Liver (tissue), 9 donors: ENCODE data around the gene LRRC37A. TPM values are rescaled to one million over a fixed set of nuclear protein-coding genes. Genes with fewer than 3 reads are reported as not detected.
"Not testable (repeated sequence)": the region's sequence is repeated elsewhere in the genome, so short reads cannot be mapped to it uniquely, and the experiment has no call there.

ENCODE experiments used
- DNase-seq: peaks from one replicate; pipeline ENCODE4 v3.0.0-alpha.2; 2017; ENCODE audit warnings: low spot score
- H3K27ac ChIP-seq, 2 donors: one replicate each; pipeline ENCODE4 v1.7.0; 2013; ENCODE audit warnings: inconsistent platforms in 2 of 2, low read length in 2 of 2, control low read depth in 1 of 2, low read depth in 1 of 2, mild to moderate bottlenecking in 1 of 2
- H3K27me3 ChIP-seq, 4 donors: one replicate each; pipeline versions ENCODE4 v1.6.1 to v1.7.0; 2013; ENCODE audit warnings: low read length in 3 of 4, inconsistent platforms in 1 of 4, mild to moderate bottlenecking in 1 of 4, moderate library complexity in 1 of 4; ENCODE audit not compliant: control insufficient read depth in 4 of 4, insufficient read depth in 4 of 4
- H3K36me3 ChIP-seq, 4 donors: one replicate each; pipeline versions ENCODE4 v1.6.1 to v1.7.0; 2013; ENCODE audit warnings: low read length in 3 of 4, mild to moderate bottlenecking in 3 of 4, low read depth in 1 of 4, moderate library complexity in 1 of 4; ENCODE audit not compliant: control insufficient read depth in 4 of 4, insufficient read depth in 3 of 4
- H3K4me1 ChIP-seq, 4 donors: one replicate each; pipeline versions ENCODE4 v1.6.1 to v1.7.0; 2013; ENCODE audit warnings: low read length in 3 of 4, mild to moderate bottlenecking in 3 of 4, moderate library complexity in 1 of 4; ENCODE audit not compliant: control insufficient read depth in 4 of 4, insufficient read depth in 4 of 4
- H3K4me3 ChIP-seq, 3 donors: one replicate each; pipeline versions ENCODE4 v1.6.1 to v1.7.0; 2013; ENCODE audit warnings: low read length in 3 of 3, control low read depth in 1 of 3, low read depth in 1 of 3, mild to moderate bottlenecking in 1 of 3
- H3K9ac ChIP-seq, 2 donors: one replicate each; pipeline ENCODE4 v1.7.0; 2013; ENCODE audit warnings: low read length in 2 of 2, mild to moderate bottlenecking in 2 of 2, moderate library complexity in 2 of 2, control low read depth in 1 of 2, low read depth in 1 of 2
- H3K9me3 ChIP-seq, 4 donors: one replicate each; pipeline versions ENCODE4 v1.6.1 to v1.7.0; 2013; ENCODE audit warnings: low read length in 3 of 4; ENCODE audit not compliant: control insufficient read depth in 4 of 4
- EGR1 ChIP-seq, 2 donors: IDR thresholded peaks; 2 replicates each; pipeline ENCODE4 v1.6.1; 2016 to 2018; ENCODE audit warnings: antibody characterized with exemption in 2 of 2, low read depth in 2 of 2
- FOXA1 ChIP-seq: IDR thresholded peaks from 2 replicates; pipeline ENCODE4 v1.6.1; 2016; ENCODE audit warnings: antibody characterized with exemption
- FOXA2 ChIP-seq: IDR thresholded peaks from 2 replicates; pipeline ENCODE4 v1.6.1; 2016; ENCODE audit warnings: antibody characterized with exemption
- HNF4A ChIP-seq, 2 donors: conservative IDR thresholded peaks; 2 replicates each; pipeline ENCODE4 v1.6.1; 2016; ENCODE audit warnings: antibody characterized with exemption in 2 of 2, mild to moderate bottlenecking in 2 of 2
- NR2F2 ChIP-seq: IDR thresholded peaks from 2 replicates; pipeline ENCODE4 v1.6.1; 2016; ENCODE audit warnings: antibody characterized with exemption
- RAD21 ChIP-seq, 2 donors: IDR thresholded peaks; 2 replicates each; pipeline ENCODE4 v1.6.1; 2016; ENCODE audit warnings: antibody characterized with exemption in 2 of 2, mild to moderate bottlenecking in 2 of 2
- TAF1 ChIP-seq: conservative IDR thresholded peaks from 2 replicates; pipeline ENCODE4 v1.6.1; 2016; ENCODE audit warnings: antibody characterized with exemption, mild to moderate bottlenecking
- YY1 ChIP-seq: IDR thresholded peaks from 2 replicates; pipeline ENCODE4 v1.6.1; 2016; ENCODE audit warnings: antibody characterized with exemption, mild to moderate bottlenecking
- WGBS: extraction: QIAGEN DNeasy Blood & Tissue Kit; methylation state at CpG from one replicate; pipeline ENCODE4 v1.1.7; 2013; 5-methylcytosine and 5-hydroxymethylcytosine counted together
- polyA plus RNA-seq, 2 donors: library from polyadenylated mRNA; stranded (reverse) in 1 of 2; unstranded in 1 of 2; fragments of 200-250 nt in 1 of 2; fragments of >200 nt in 1 of 2; fragmentation: Nextera tagmentation in 1 of 2; extraction: Ambion mirVana in 1 of 2; gene quantifications; one replicate each; pipeline versions ENCODE4 v1.2.1 to v1.2.3, GENCODE V29; 2013 to 2015
- total RNA-seq, 2 donors: library from RNA; depleted of rRNA; stranded (reverse); fragments of >200 nt; gene quantifications; one replicate each; pipeline ENCODE4 v1.2.3, GENCODE V29; 2014
- TF ChIP-seq, protein P1 (sequence below): IDR thresholded peaks from 2 replicates; pipeline ENCODE4 v1.6.1; 2016; ENCODE audit warnings: antibody characterized with exemption
- TF ChIP-seq, protein P2 (sequence below): fragments of 150-350 bp; IDR thresholded peaks from 2 replicates; pipeline ENCODE4 v1.5.1; 2017; ENCODE audit warnings: improper control_type of control experiment, low read depth, low read length; ENCODE audit not compliant: missing input control
- donor health status: healthy.
- donor health status: healthy.
- donor health status: healthy.
- donor health status: healthy.
- donor health status: healthy.

LRRC37A gene
- total and polyA plus RNA-seq, 4 donors, result 0.17 to 2.6 (median 0.94) TPM

DNA sequence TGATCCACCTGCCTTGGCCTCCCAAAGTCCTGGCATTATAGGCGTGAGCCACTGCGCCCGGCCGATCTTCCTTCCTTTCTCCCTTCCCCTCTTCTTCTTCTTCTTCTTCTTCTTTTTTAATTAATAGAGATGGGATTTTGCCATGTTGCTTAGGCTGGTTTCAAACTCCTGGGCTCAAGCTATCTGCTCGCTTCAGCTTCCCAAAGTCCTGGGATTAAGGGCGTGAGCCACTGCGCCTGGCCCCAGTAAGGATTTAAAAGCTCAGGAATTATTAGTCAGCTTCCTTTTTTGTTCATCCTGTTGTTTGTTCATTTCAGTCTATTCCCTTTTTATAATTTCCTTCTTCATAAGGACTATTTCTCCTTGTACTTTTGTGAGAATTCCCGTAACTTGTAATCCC is 32.7 kb upstream of the LRRC37A start:
- WGBS, result 92% methylated on average over 8 of the region's 8 CpGs
- no peaks in the 10 kb centered on the region for H3K36me3 ChIP-seq
- no peak for TF ChIP-seq FOXA1
- TF ChIP-seq HNF4A (conservative IDR thresholded peaks at IDR 0.05), result no peak
- no peak for TF ChIP-seq TAF1

DNA sequence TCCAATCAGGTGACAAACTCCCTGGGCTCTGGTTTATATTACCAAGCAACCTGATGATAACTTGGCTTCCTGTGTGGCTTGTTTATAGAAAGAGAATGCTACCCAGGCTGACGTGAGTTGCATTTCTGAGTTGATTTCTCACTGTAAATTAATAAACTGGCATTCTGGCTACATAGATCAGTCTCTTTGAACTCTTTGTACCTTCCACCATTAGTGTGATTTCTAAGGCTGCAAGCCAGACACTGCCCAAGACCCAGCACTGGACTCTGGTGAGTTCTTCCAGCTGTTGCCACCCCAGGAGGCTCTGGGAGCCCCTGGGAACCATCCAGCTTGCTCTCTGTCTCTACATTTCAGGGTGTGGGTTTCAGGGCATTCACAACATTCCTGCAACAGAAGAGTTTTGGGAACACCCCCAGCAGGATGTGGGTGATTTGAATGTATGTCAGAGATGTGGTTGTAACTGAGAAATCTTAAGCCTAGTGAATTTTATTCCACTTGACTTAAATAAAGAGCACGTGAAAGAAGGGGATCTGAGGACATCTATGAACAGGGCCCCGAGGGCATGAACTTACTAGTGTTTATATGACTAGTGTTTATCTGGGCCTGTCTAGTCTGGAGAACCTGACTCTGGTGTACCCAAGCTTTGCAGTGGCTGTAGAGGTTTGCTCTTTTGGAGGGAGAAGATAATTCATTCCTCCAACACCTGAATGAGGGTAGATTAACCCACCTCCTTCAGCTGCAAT is 30.3 kb upstream of the LRRC37A start:
- WGBS, result 53% methylated on average over 3 of the region's 3 CpGs
- Histone ChIP-seq H3K9me3 (no peaks in the 10 kb centered on the region), H3K4me1 (peaks cover 0 to 13% (median 5%) of the 10 kb centered on the region in 4 donors), H3K9ac (no peak overlapping the region), H3K36me3 (no peaks in the 10 kb centered on the region), H3K27ac (no peak overlapping the region), H3K27me3 (no peaks in the 10 kb centered on the region), H3K4me3 (no peak overlapping the region)
- TF ChIP-seq TAF1, result no peak
- TF ChIP-seq FOXA2, result no peak
- no peak for TF ChIP-seq RAD21 (IDR thresholded peaks at IDR 0.05)
- TF ChIP-seq, protein P1, sequence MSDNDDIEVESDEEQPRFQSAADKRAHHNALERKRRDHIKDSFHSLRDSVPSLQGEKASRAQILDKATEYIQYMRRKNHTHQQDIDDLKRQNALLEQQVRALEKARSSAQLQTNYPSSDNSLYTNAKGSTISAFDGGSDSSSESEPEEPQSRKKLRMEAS, result no peak
- TF ChIP-seq YY1, result no peak
- TF ChIP-seq NR2F2, result no peak
- no peak for DNase-seq

More for the DNA sequence above, 32.7 kb upstream of the LRRC37A start:
- Histone ChIP-seq H3K4me1 (peaks cover 0 to 9% (median 3%) of the 10 kb centered on the region in 4 donors), H3K27me3 (no peaks in the 10 kb centered on the region), H3K9ac (no peak overlapping the region), H3K4me3 (no peak overlapping the region), H3K9me3 (no peaks in the 10 kb centered on the region), H3K27ac (no peak overlapping the region)
- DNase-seq, result no peak

DNA sequence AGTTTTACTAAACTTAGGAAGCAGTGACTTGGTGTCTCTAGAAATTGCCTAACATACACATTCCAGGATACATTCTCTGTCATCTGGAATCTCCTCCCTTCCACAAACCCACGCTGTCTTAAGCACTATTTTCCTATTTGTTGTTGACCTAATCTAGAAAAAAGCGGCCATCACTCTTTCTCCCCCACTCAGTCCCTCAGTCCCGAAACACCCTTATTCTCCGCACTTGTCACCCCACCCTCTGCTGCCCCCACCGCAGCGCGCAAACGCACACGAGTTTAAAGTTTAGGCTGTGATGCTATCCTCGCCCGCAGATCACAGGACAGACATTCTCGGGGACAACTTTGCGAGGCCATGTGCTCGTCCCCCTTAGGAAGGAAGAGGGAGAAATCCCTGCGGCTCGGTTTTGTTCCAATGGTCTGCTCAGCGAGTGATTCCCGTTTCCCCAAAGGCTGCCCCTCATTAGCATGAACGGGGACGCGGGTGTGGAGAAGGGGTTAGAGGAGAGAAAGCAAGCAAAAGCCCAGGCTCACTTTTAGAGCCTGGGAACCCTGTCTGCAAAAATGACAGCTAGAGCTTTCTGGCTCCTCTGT is 28.8 kb upstream of the LRRC37A start:
- Histone ChIP-seq H3K27ac (peak overlapping the region; percentile 36 to 80), H3K9ac (peak overlapping the region; percentile 50 to 80), H3K4me1 (peaks cover 0 to 13% (median 6%) of the 10 kb centered on the region in 4 donors), H3K4me3 (peak overlapping the region in 2 of 3 donors; percentile 46 to 87)
- WGBS, result 19% methylated on average over 21 of the region's 21 CpGs
- not testable (repeated sequence) for H3K9me3 ChIP-seq, H3K27me3 ChIP-seq, H3K36me3 ChIP-seq
- peak; percentile 57 for DNase-seq

DNA sequence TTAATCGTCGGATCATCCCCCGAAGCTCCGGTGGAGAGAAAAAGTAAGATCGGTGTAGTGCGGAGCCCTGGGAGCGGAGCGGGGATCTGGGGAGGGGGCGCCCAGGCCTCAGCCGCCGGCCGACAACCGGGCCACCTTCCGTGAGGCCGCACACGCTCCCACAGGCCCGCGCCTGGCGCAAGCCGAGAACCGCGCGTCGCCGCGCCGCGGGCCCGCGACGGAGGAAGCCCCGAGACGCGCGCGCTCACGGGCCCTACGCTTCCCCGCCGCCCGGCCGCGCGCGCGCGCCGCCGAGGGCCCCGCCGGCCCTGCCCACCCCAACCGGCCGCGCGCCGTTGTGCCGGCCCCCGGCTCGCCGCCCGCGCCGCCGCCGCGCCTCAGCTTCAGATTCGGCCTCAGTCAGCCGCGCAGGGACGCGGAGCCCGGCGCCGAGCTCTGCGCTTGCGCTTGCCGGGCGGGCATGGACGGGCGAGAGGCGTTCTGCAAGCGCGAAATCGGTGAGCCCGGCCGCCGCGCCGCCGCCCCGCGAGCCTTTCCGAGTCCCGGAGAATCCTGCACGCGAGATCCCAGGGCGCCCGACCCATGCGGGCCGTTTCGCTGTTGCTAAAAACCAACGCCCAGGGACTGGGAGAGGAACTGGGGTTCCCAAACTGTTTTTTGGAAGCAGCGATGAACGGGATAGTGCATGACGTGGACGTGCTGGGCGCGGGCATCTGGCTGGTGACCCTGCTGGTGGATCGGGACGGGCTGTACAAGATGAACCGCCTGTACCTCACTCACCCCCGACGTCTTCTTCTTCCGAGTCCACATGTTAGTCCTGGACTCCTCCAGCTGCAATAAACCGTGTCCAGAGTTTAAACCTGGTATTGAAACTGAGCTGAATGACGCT is 28.0 kb upstream of the LRRC37A start:
- no peaks in the 10 kb centered on the region for H3K27me3 ChIP-seq
- no peaks in the 10 kb centered on the region for H3K36me3 ChIP-seq
- TF ChIP-seq YY1 (peak; percentile 22), EGR1 (IDR thresholded peaks at IDR 0.05; ENCODE audit: low read depth in 2 of 2) (no peak)
- TF ChIP-seq, protein P2, sequence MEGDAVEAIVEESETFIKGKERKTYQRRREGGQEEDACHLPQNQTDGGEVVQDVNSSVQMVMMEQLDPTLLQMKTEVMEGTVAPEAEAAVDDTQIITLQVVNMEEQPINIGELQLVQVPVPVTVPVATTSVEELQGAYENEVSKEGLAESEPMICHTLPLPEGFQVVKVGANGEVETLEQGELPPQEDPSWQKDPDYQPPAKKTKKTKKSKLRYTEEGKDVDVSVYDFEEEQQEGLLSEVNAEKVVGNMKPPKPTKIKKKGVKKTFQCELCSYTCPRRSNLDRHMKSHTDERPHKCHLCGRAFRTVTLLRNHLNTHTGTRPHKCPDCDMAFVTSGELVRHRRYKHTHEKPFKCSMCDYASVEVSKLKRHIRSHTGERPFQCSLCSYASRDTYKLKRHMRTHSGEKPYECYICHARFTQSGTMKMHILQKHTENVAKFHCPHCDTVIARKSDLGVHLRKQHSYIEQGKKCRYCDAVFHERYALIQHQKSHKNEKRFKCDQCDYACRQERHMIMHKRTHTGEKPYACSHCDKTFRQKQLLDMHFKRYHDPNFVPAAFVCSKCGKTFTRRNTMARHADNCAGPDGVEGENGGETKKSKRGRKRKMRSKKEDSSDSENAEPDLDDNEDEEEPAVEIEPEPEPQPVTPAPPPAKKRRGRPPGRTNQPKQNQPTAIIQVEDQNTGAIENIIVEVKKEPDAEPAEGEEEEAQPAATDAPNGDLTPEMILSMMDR, result peak; percentile 14
- under 1% methylated on average over 116 of the region's 116 CpGs for WGBS
- peak overlapping the region; percentile 66 to 80 for H3K9ac ChIP-seq
- peak overlapping the region; percentile 91 to 94 for H3K27ac ChIP-seq
- peak overlapping the region; percentile 87 to 93 (median 88) for H3K4me3 ChIP-seq
- no peaks in the 10 kb centered on the region for H3K9me3 ChIP-seq
- DNase-seq, result peak; percentile 84
- peaks cover 0 to 13% (median 6%) of the 10 kb centered on the region in 4 donors for H3K4me1 ChIP-seq
